ENCODE results near the gene WASL.

Gene WASL

GRCh38 chr7:123687161-123687560 is 61.6 kb downstream of the WASL start:
- DNase-seq, result no peak

DNA sequence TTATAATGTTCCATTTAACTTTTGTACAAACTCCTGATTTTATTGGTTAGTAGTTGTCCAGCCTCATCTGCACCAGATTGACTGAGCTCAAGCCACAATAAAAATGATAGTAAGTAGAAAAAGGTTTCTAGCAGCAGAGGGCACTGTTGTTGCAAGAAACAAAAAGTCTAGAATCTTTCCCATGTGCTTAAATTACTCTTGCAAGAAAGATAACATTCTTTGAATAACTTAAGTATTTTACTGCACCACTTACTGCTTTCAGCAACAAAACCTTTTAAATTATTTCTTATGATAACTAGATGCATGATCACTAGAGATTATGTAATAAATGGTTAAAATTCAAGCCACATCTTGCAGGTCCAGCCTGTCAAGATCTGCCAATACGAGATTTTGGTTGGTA is 66.1 kb downstream of the WASL start:
- DNase-seq, result peak; percentile 61

DNA sequence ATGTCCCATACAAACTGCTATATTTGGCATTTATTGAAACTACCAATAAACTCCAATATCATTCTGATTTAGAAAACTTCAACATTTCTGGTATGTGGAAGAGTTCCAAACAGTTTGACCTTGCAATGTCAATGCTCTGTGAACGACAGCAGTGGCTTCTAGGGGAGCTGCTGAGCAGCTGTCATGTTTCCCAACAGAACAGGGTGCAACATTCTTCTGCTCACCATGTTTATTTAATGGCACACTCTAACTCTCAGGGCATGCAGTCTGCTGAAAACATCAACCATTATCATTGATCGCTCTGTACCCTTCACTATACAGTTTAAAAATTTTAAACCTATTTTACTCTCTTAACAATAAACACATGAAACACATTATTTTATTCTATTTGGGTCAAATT is 67.2 kb downstream of the WASL start:
- no peak for DNase-seq

- DNase-seq, result no peak
These were observed 68.2 kb downstream of the WASL start for GRCh38 chr7:123680580-123680979.

- no peak for DNase-seq
These were observed 69.2 kb downstream of the WASL start for GRCh38 chr7:123679614-123680013.

DNA sequence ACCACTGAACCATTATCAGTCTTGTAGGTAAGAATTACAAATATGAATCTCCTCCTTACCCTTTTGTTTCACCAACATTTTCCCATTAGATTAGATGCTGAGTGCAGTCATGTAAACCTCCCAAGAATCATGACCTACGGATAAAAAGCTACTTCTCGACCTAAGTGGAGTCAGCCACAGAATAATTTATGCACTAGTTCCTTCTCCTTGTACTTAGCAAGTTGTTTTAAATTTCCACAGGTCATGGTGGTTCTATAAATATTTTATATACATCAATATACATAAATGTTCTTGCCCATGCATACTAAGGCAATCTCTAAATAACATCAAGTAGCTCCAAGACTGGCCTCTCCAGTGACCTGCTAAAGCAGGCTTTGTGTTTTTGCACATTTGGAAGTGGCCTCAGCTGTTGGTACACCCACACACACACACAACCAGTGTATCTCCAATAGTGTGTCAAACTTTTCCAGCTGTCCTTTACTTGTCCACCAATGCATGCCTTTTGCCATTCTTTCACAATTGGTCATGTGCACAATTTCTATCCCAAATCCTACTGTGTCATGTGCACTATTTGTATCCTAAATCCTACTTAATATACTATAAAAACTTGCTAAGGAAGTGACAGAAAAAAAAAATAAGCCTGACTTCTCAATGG is 71.6 kb downstream of the WASL start:
- DNase-seq, result no peak

GRCh38 chr7:123675181-123675473 is 73.7 kb downstream of the WASL start:
- DNase-seq, result no peak

DNA sequence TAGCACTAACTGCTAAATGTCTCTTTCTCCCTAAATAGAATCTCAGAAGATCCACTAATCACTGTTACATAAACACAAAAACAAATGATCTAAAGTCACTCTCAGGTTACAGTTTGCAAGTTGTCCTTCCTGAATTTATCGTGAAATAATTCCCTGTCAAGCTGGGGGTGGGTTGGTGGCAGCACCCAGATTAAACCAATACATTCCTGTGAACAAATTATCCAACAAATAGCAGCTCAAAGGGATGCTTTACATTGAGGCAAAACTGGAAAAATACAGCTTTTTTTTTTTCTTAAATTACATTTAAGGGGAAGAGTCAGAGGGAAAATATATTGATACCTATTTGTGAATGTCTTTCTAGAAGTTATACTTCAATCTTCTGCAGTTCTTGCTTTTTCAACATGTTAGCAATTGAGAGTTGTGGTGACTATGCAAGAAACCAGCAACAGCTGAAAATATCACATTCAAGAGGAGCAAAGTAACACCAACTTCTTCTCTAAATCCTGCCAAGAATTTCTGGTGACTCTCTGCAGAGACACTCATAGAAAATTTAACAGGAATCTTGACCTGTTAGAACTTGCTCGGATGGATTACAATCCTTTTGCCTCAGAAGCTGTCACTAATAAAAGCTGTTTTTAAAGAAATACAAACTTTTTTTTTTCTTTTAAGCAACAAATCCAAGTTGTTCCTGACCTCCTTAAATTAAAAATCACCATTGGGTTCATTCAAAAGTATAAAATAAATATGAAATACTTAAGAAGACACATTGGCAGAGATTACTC is 74.2 kb downstream of the WASL start:
- DNase-seq, result no peak

- no peak for DNase-seq
These were observed 74.9 kb downstream of the WASL start for GRCh38 chr7:123673752-123674398.

- DNase-seq, result no peak
These were observed 75.6 kb downstream of the WASL start for GRCh38 chr7:123673137-123673732.

DNA sequence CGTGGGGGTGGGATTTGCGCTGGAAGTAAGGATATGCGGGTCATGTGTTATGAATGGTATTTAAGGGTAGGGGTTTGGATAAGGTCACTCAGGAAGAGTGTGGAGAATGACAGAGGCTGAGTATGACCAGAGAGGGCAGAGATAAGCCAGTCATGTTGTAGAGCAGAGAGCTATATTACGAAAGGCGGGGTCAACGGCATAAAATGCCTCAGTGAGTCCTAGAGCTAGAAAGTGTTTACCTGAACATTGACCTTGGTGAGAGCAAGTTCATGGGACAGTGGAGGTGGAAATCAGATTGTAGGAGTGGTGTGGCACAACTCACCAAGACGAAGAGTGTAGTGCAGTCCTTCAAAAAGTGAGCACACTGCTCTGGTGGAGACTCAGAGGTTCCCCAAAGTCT is 79.3 kb downstream of the WASL start:
- DNase-seq, result no peak

DNA sequence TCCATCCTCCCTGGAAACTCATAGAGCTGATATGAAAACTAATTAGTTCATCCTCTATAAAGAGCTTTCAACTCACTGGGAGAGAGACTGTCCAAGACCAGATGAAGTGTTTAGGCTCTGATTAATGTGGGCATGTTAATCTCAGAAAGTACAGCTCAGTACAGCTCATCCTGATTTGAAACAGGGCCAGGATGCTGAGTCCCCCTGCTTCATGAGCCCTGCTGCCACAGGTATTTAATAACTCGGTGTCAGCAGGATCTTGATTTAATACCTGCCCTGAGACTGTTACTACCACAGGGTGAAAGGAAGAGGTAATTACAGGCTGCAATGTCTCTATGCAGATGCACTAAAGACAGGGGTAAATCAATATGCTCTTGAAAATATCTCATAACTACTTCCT is 82.3 kb downstream of the WASL start:
- no peak for DNase-seq

GRCh38 chr7:123665896-123666295 is 82.9 kb downstream of the WASL start:
- no peak for DNase-seq

DNA sequence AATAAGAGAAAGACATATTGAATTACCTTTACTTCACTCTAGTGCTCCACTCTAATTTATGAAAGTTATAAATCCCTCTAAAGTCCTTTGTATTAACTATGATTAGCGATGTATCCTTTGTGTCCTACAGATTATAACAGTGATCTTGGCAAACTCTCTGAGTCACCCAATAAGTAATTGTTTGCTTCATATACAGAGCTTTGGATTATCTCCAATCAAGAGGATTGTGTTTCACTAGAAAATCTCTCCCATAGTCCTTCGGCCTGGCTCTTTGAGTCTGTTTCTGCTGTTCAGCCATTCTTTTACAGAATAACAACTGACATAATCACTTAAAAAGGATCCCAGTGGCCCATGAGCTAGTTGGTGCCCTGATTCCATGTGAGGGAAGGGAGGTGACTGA is 83.6 kb downstream of the WASL start:
- no peak for DNase-seq

GRCh38 chr7:123663200-123663599 is 85.6 kb downstream of the WASL start:
- DNase-seq, result no peak

DNA sequence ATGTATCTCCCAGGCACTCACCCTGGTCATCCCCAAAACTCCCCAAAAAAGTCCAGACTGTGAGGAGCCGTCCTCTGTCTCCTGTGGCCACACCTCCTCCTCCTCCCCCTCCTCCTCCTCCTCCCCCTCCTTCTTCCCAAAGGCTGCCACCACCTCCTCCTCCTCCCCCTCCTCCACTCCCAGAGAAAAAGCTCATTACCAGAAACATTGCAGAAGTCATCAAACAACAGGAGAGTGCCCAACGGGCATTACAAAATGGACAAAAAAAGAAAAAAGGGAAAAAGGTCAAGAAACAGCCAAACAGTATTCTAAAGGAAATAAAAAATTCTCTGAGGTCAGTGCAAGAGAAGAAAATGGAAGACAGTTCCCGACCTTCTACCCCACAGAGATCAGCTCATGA is 86.0 kb downstream of the WASL start:
- DNase-seq, result no peak

DNA sequence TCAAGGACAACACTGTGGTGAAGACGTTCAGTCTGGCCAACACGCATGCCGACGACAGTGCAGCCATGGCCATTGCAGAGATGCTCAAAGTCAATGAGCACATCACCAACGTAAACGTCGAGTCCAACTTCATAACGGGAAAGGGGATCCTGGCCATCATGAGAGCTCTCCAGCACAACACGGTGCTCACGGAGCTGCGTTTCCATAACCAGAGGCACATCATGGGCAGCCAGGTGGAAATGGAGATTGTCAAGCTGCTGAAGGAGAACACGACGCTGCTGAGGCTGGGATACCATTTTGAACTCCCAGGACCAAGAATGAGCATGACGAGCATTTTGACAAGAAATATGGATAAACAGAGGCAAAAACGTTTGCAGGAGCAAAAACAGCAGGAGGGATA is 86.5 kb downstream of the WASL start:
- DNase-seq, result no peak

GRCh38 chr7:123661765-123662164 is 87.0 kb downstream of the WASL start:
- no peak for DNase-seq

DNA sequence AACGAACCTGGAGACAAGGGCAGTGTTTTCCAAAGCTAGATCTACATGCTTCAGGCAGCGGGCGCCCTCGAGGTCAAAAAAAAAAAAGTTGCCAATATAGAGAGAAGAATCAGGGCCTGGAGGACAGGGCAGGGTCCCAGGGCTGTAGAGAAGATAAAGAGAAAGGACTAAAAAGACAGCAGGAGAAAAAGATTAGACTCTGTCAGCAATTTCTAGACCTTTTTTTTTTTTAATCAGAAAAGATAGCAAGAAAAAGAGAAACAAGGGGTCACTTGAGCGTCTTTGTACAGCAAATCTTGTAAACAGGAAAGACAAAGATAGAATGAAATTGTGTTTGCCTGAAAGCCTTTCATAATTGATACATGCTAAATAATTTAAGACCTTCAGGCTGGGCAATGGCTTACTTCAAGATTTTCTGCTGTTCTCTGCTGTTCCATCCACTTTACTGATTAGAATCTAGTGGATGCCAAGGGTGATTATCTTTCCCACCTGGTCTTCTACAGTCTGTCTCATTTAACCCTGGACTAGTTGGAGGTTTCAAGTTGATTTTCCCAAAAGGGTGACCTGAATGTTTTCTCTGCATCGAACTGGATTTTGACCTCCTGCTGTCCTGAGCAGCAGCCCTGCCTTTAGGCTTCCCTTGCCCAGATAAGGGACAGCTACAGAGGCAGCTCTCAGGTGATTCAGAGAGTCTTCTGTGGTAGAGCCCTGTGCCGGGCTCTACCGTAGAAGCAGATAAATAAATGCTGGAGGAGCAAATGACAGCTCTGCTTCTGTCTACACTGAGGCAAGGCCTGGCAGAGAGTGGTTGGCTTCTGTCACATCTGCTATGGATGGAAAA is 88.1 kb downstream of the WASL start:
- DNase-seq, result no peak

DNA sequence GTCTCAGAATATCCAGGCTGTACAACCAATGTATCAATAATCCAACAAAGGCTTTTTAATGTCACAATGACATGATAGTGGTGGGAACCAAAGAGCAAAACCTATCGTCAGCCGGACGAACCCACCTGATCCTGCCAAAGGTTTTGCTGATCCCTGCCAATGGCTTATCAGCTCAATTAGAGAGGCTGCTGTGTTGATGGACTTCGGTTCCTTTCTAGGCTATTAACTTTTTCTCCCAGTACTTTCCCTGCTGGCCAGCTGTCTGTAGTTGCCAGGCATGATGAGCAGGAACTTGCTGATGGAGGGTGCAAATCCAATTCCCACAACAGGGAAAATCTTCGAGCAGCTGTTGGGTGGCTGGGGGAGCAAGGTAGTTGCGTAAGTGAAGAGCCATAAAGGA is 90.8 kb downstream of the WASL start:
- DNase-seq, result no peak

GRCh38 chr7:123657304-123657685 is 91.5 kb downstream of the WASL start:
- DNase-seq, result no peak

DNA sequence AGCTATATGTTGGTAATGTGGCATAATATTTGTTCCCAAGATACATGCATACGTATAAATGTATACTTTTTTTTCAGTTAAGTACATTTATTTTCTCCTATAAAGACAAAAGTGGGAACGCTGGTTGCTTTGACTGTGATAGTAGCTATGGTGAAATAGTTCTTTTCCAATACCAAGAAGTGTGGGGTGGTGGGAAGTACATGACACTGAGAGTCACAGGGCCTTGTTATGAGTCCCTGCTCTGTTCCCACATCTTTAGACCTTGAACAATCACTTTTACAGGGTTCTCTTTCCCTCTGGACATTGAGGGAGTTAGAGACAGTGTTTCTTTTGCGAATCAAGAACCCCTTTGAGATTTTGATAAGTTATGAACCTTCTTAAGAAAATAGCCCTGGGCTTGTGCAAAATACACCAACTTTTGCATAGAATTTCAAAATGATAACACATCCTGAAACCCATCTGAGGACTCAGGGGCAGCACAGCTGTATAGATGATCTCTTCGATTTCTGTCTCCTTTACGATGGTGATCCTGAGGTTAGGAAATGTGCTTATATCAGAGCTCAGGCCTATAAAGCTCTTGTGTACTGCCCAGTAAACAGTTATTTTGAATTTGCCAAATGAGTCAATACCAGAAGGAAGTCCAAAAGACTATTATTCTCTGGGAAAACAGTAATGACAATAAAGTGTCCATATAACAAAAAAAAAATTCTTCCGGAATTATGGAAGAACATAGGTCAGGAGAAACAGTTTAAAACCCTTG is 92.1 kb downstream of the WASL start:
- no peak for DNase-seq
